Measurements from ENCODE around the gene G6PC1. TPM values are rescaled to one million over a fixed set of nuclear protein-coding genes. Genes with fewer than 3 reads are reported as not detected.
"Not testable (repeated sequence)": the region's sequence is repeated elsewhere in the genome, so short reads cannot be mapped to it uniquely, and the experiment has no call there.

G6PC1 gene
- total RNA-seq, 1 donor from 2014 or later: not detected

- peaks cover 14% of the 10 kb centered on the region for H3K27me3 Mint-ChIP-seq (ENCODE audit: low read depth)
- no peak overlapping the region for H3K4me3 Mint-ChIP-seq (ENCODE audit: low read depth)
- intact Hi-C loops (cut with micrococcal nuclease): no loop called here
- no peaks in the 10 kb centered on the region for H3K4me1 Mint-ChIP-seq (ENCODE audit: low read depth)
- no peak for DNase-seq (ENCODE audit: low spot score)
- H3K9me3 Mint-ChIP-seq: no peaks in the 10 kb centered on the region
- no peaks in the 10 kb centered on the region for H3K36me3 Mint-ChIP-seq (ENCODE audit: low read depth)
- H3K27ac Mint-ChIP-seq: no peak overlapping the region
Measured at GRCh38 chr17:42879596-42879985, 21.0 kb upstream of the G6PC1 start.

GRCh38 chr17:42880776-42881310 lies 19.8 kb upstream of the G6PC1 start:
- Mint-ChIP-seq H3K36me3 (ENCODE audit: low read depth) (no peaks in the 10 kb centered on the region), H3K27me3 (ENCODE audit: low read depth) (peaks cover 15% of the 10 kb centered on the region), H3K9me3 (no peaks in the 10 kb centered on the region), H3K4me1 (ENCODE audit: low read depth) (no peaks in the 10 kb centered on the region), H3K27ac (no peak overlapping the region), H3K4me3 (ENCODE audit: low read depth) (no peak overlapping the region)
- no peak for DNase-seq (ENCODE audit: low spot score)
- intact Hi-C loops (cut with micrococcal nuclease): no loop called here

- H3K4me3 Mint-ChIP-seq (ENCODE audit: low read depth); H3K27ac Mint-ChIP-seq; H3K36me3 Mint-ChIP-seq (ENCODE audit: low read depth); DNase-seq (ENCODE audit: low spot score); intact Hi-C loops (cut with micrococcal nuclease); H3K4me1 Mint-ChIP-seq (ENCODE audit: low read depth); H3K9me3 Mint-ChIP-seq: not testable (repeated sequence)
- H3K27me3 Mint-ChIP-seq (ENCODE audit: low read depth): peaks cover 18% of the 10 kb centered on the region
Measured at GRCh38 chr17:42881706-42882105, 18.9 kb upstream of the G6PC1 start.

- H3K4me1 Mint-ChIP-seq (ENCODE audit: low read depth): no peaks in the 10 kb centered on the region
- no peak overlapping the region for H3K27ac Mint-ChIP-seq
- no peaks in the 10 kb centered on the region for H3K9me3 Mint-ChIP-seq
- intact Hi-C loops (cut with micrococcal nuclease): no loop called here
- H3K27me3 Mint-ChIP-seq (ENCODE audit: low read depth): peaks cover 17% of the 10 kb centered on the region
- H3K4me3 Mint-ChIP-seq (ENCODE audit: low read depth): no peak overlapping the region
- no peaks in the 10 kb centered on the region for H3K36me3 Mint-ChIP-seq (ENCODE audit: low read depth)
- no peak for DNase-seq (ENCODE audit: low spot score)
Measured at GRCh38 chr17:42882166-42882565, 18.4 kb upstream of the G6PC1 start.

GRCh38 chr17:42883802-42884558 lies 16.6 kb upstream of the G6PC1 start:
- no peaks in the 10 kb centered on the region for H3K36me3 Mint-ChIP-seq (ENCODE audit: low read depth)
- no peak for DNase-seq (ENCODE audit: low spot score)
- no peak overlapping the region for H3K4me3 Mint-ChIP-seq (ENCODE audit: low read depth)
- no peaks in the 10 kb centered on the region for H3K9me3 Mint-ChIP-seq
- intact Hi-C loops (cut with micrococcal nuclease): no loop called here
- H3K27me3 Mint-ChIP-seq (ENCODE audit: low read depth): peaks cover 8% of the 10 kb centered on the region
- H3K27ac Mint-ChIP-seq: no peak overlapping the region
- H3K4me1 Mint-ChIP-seq (ENCODE audit: low read depth): no peaks in the 10 kb centered on the region

- H3K4me3 Mint-ChIP-seq (ENCODE audit: low read depth): not testable (repeated sequence)
Measured at GRCh38 chr17:42885806-42886205, 14.8 kb upstream of the G6PC1 start.

GRCh38 chr17:42886283-42887176 lies 14.1 kb upstream of the G6PC1 start:
- Mint-ChIP-seq H3K9me3 (no peaks in the 10 kb centered on the region), H3K27me3 (ENCODE audit: low read depth) (peaks cover 6% of the 10 kb centered on the region), H3K36me3 (ENCODE audit: low read depth) (no peaks in the 10 kb centered on the region), H3K27ac (no peak overlapping the region), H3K4me1 (ENCODE audit: low read depth) (no peaks in the 10 kb centered on the region), H3K4me3 (ENCODE audit: low read depth) (no peak overlapping the region)
- intact Hi-C loops (cut with micrococcal nuclease): no loop called here
- no peak for DNase-seq (ENCODE audit: low spot score)

More at GRCh38 chr17:42885806-42886205, 14.8 kb upstream of the G6PC1 start:
- DNase-seq (ENCODE audit: low spot score); H3K4me1 Mint-ChIP-seq (ENCODE audit: low read depth); H3K27me3 Mint-ChIP-seq (ENCODE audit: low read depth); H3K9me3 Mint-ChIP-seq; H3K36me3 Mint-ChIP-seq (ENCODE audit: low read depth); H3K27ac Mint-ChIP-seq; intact Hi-C loops (cut with micrococcal nuclease): not testable (repeated sequence)

GRCh38 chr17:42889809-42890208 lies 10.8 kb upstream of the G6PC1 start:
- H3K27ac Mint-ChIP-seq: no peak overlapping the region
- intact Hi-C loops (cut with micrococcal nuclease): no loop called here
- H3K9me3 Mint-ChIP-seq: no peaks in the 10 kb centered on the region
- DNase-seq (ENCODE audit: low spot score): no peak
- H3K4me1 Mint-ChIP-seq (ENCODE audit: low read depth): peaks cover 3% of the 10 kb centered on the region
- H3K27me3 Mint-ChIP-seq (ENCODE audit: low read depth): peaks cover 20% of the 10 kb centered on the region
- H3K36me3 Mint-ChIP-seq (ENCODE audit: low read depth): no peaks in the 10 kb centered on the region
- no peak overlapping the region for H3K4me3 Mint-ChIP-seq (ENCODE audit: low read depth)

GRCh38 chr17:42891539-42892152 lies 9.0 kb upstream of the G6PC1 start:
- intact Hi-C loops (cut with micrococcal nuclease): no loop called here
- Mint-ChIP-seq H3K27ac (no peak overlapping the region), H3K4me1 (ENCODE audit: low read depth) (peaks cover 3% of the 10 kb centered on the region), H3K4me3 (ENCODE audit: low read depth) (no peak overlapping the region), H3K27me3 (ENCODE audit: low read depth) (peaks cover 16% of the 10 kb centered on the region), H3K36me3 (ENCODE audit: low read depth) (no peaks in the 10 kb centered on the region), H3K9me3 (no peaks in the 10 kb centered on the region)
- no peak for DNase-seq (ENCODE audit: low spot score)

GRCh38 chr17:42893359-42893758 lies 7.2 kb upstream of the G6PC1 start:
- peaks cover 18% of the 10 kb centered on the region for H3K27me3 Mint-ChIP-seq (ENCODE audit: low read depth)
- no peak overlapping the region for H3K4me3 Mint-ChIP-seq (ENCODE audit: low read depth)
- intact Hi-C loops (cut with micrococcal nuclease): no loop called here

GRCh38 chr17:42894283-42895184 lies 6.1 kb upstream of the G6PC1 start:
- Mint-ChIP-seq H3K4me1 (ENCODE audit: low read depth) (peaks cover 3% of the 10 kb centered on the region), H3K27me3 (ENCODE audit: low read depth) (peaks cover 18% of the 10 kb centered on the region), H3K27ac (no peak overlapping the region), H3K4me3 (ENCODE audit: low read depth) (no peak overlapping the region), H3K9me3 (no peaks in the 10 kb centered on the region), H3K36me3 (ENCODE audit: low read depth) (no peaks in the 10 kb centered on the region)
- intact Hi-C loops (cut with micrococcal nuclease): no loop called here
- DNase-seq (ENCODE audit: low spot score): no peak

More at GRCh38 chr17:42893359-42893758, 7.2 kb upstream of the G6PC1 start:
- Mint-ChIP-seq H3K4me1 (ENCODE audit: low read depth) (peaks cover 3% of the 10 kb centered on the region), H3K36me3 (ENCODE audit: low read depth) (no peaks in the 10 kb centered on the region), H3K9me3 (no peaks in the 10 kb centered on the region), H3K27ac (no peak overlapping the region)
- no peak for DNase-seq (ENCODE audit: low spot score)

GRCh38 chr17:42895185-42895555 lies 5.4 kb upstream of the G6PC1 start:
- DNase-seq (ENCODE audit: low spot score): no peak
- Mint-ChIP-seq H3K4me1 (ENCODE audit: low read depth) (peaks cover 3% of the 10 kb centered on the region), H3K4me3 (ENCODE audit: low read depth) (no peak overlapping the region), H3K9me3 (no peaks in the 10 kb centered on the region), H3K27me3 (ENCODE audit: low read depth) (peaks cover 18% of the 10 kb centered on the region), H3K27ac (no peak overlapping the region), H3K36me3 (ENCODE audit: low read depth) (no peaks in the 10 kb centered on the region)
- intact Hi-C loops (cut with micrococcal nuclease): no loop called here

All from activated T-helper 2 cell treated with anti-CD3 and anti-CD28 coated beads, Interferon-gamma antibody, Interleukin-2, Interleukin-4, amounts not matched to agents 10 μg/mL and 5 μg/mL and 100 μg/mL, durations not matched to agents 14 hours and 24 hours and 36 hours (primary cell).